Skin epidermis (tissue), 12 donors: ENCODE measurements around the gene FAM217B.

Source experiments
- H3K27ac ChIP-seq, 21 experiments: fragments of 200-600 bp; sonication (generic) in 11 of 21; one replicate each; pipeline ENCODE4 v1.5.0; 2020; ENCODE audit warnings: mild to moderate bottlenecking in 3 of 21, inconsistent platforms in 2 of 21, moderate library complexity in 2 of 21
- H3K4me3 ChIP-seq, 7 experiments: fragments of 200-600 bp; sonication (generic) in 2 of 7; one replicate each; pipeline ENCODE4 v1.5.0; 2020; ENCODE audit warnings: inconsistent platforms in 2 of 7, mild to moderate bottlenecking in 2 of 7, moderate library complexity in 1 of 7

Gene FAM217B

GRCh38 chr20:59940129-59940955 is at the start of gene FAM217B, which contains the start of gene PPP1R3D:
FAM217B (plus strand) TSS chr20:59940389; CDS start chr20:59943944, 3,555 bp downstream.
PPP1R3D (minus strand) TSS chr20:59940305; CDS start chr20:59939931, 374 bp downstream.
- Histone ChIP-seq H3K4me3 (peak within 1 kb of the TSS; percentile 62 to 78 (median 74)), H3K27ac (peak within 1 kb of the TSS; percentile 55 to 99 (median 92))

GRCh38 chr20:59891581-59891980 is 48.6 kb upstream of the FAM217B start:
- no peak overlapping the region for H3K27ac ChIP-seq
- no peak overlapping the region for H3K4me3 ChIP-seq

- Histone ChIP-seq H3K4me3 (no peak overlapping the region), H3K27ac (no peak overlapping the region)
Measured at GRCh38 chr20:59895908-59896307, 44.3 kb upstream of the FAM217B start.

GRCh38 chr20:59902470-59902869 is 37.7 kb upstream of the FAM217B start:
- H3K27ac ChIP-seq, result no peak overlapping the region

GRCh38 chr20:59903621-59904020 is 36.6 kb upstream of the FAM217B start:
- H3K4me3 ChIP-seq, result no peak overlapping the region
- no peak overlapping the region for H3K27ac ChIP-seq

More at GRCh38 chr20:59902470-59902869, 37.7 kb upstream of the FAM217B start:
- H3K4me3 ChIP-seq, result no peak overlapping the region

- no peak overlapping the region for H3K4me3 ChIP-seq
- no peak overlapping the region for H3K27ac ChIP-seq
Measured at GRCh38 chr20:59908855-59909254, 31.3 kb upstream of the FAM217B start.

- no peak overlapping the region for H3K4me3 ChIP-seq
Measured at GRCh38 chr20:59911041-59911440, 29.1 kb upstream of the FAM217B start.

GRCh38 chr20:59912609-59913008 is 27.6 kb upstream of the FAM217B start:
- Histone ChIP-seq H3K27ac (no peak overlapping the region), H3K4me3 (no peak overlapping the region)

More at GRCh38 chr20:59911041-59911440, 29.1 kb upstream of the FAM217B start:
- no peak overlapping the region for H3K27ac ChIP-seq

GRCh38 chr20:59920944-59921343 is 19.2 kb upstream of the FAM217B start:
- no peak overlapping the region for H3K27ac ChIP-seq
- no peak overlapping the region for H3K4me3 ChIP-seq

- no peak overlapping the region for H3K4me3 ChIP-seq
- no peak overlapping the region for H3K27ac ChIP-seq
Measured at GRCh38 chr20:59923514-59923913, 16.7 kb upstream of the FAM217B start.

GRCh38 chr20:59925359-59925758 is 14.8 kb upstream of the FAM217B start:
- Histone ChIP-seq H3K4me3 (no peak overlapping the region), H3K27ac (no peak overlapping the region)

- no peak overlapping the region for H3K4me3 ChIP-seq
- H3K27ac ChIP-seq, result no peak overlapping the region
Measured at GRCh38 chr20:59925899-59926298, 14.3 kb upstream of the FAM217B start.

GRCh38 chr20:59931511-59932312 is 8.5 kb upstream of the FAM217B start:
- no peak overlapping the region for H3K4me3 ChIP-seq
- H3K27ac ChIP-seq, result no peak overlapping the region

GRCh38 chr20:59932616-59933295 is 7.4 kb upstream of the FAM217B start:
- H3K4me3 ChIP-seq, result peak overlapping the region; percentile 49 to 71 (median 63)
- peak overlapping the region in 3 of 21 experiments; percentile 36 to 61 (median 51) for H3K27ac ChIP-seq

GRCh38 chr20:59933296-59933848 is 6.8 kb upstream of the FAM217B start, which contains the start of gene SYCP2:
SYCP2 (minus strand) TSS chr20:59933637; CDS start chr20:59922413, 11,224 bp downstream.
- Histone ChIP-seq H3K27ac (peak within 1 kb of the TSS in 19 of 21 experiments; percentile 8 to 83 (median 57)), H3K4me3 (peak within 1 kb of the TSS; percentile 49 to 71 (median 63))

GRCh38 chr20:59933849-59934585 is 6.2 kb upstream of the FAM217B start:
- Histone ChIP-seq H3K27ac (peak overlapping the region in 19 of 21 experiments; percentile 8 to 83 (median 57)), H3K4me3 (peak overlapping the region; percentile 49 to 71 (median 63))

GRCh38 chr20:59935457-59936185 is 4.6 kb upstream of the FAM217B start:
- no peak overlapping the region for H3K4me3 ChIP-seq
- no peak overlapping the region for H3K27ac ChIP-seq

GRCh38 chr20:59936409-59936808 is 3.8 kb upstream of the FAM217B start:
- H3K4me3 ChIP-seq, result no peak overlapping the region

More at GRCh38 chr20:59936409-59936808, 3.8 kb upstream of the FAM217B start:
- no peak overlapping the region for H3K27ac ChIP-seq
